ENCODE measurements around the gene PDE7B.
A peak's percentile ranks its signal among the peaks of the same experiment; 100 is the strongest.

PDE7B gene

GRCh38 chr6:136226674-136227377, 375.3 kb downstream of the PDE7B start:
- WGBS (ENCODE audit: extremely low coverage, insufficient coverage, insufficient read length), result no CpG with 5 or more reads among the region's 4 CpGs
- no peak overlapping the region for H2BK5ac ChIP-seq (ENCODE audit: low read depth, low read length, poor library complexity)
- no peaks in the 10 kb centered on the region for H3K4me1 ChIP-seq (ENCODE audit: control insufficient read depth in 1 of 2, insufficient read depth in 2 of 2, low read length in 2 of 2)
- no peak overlapping the region for H2AK5ac ChIP-seq (ENCODE audit: low read length)
- no peak overlapping the region for H3K4ac ChIP-seq (ENCODE audit: low read depth, low read length)
- H3K79me1 ChIP-seq (ENCODE audit: low read length), result no peaks in the 10 kb centered on the region
- H2BK12ac ChIP-seq (ENCODE audit: low read length), result no peak overlapping the region
- H3K9me3 ChIP-seq (ENCODE audit: insufficient read depth, low read depth, low read length), result peaks cover 1% of the 10 kb centered on the region
- DNase-seq, result no peak
- H3K4me3 ChIP-seq (ENCODE audit: low read depth, low read length), result no peak overlapping the region
- no peaks in the 10 kb centered on the region for H3K79me2 ChIP-seq (ENCODE audit: control insufficient read depth, insufficient read depth, low read length, poor library complexity)
- no peak overlapping the region for H3K9ac ChIP-seq (ENCODE audit: low read length)
- H3K4me2 ChIP-seq (ENCODE audit: low read length), result no peak overlapping the region
- no peaks in the 10 kb centered on the region for H3K27me3 ChIP-seq (ENCODE audit: insufficient read depth, low read length)
- no peak overlapping the region for H4K91ac ChIP-seq (ENCODE audit: low read depth, low read length)
- no peak overlapping the region for H3K18ac ChIP-seq (ENCODE audit: low read length)
- H2AFZ ChIP-seq (ENCODE audit: insufficient read depth, low read length, poor library complexity), result no peak overlapping the region
- no peak overlapping the region for H4K8ac ChIP-seq (ENCODE audit: low read depth, low read length)
- H3K14ac ChIP-seq (ENCODE audit: low read length), result no peak overlapping the region
- H3K36me3 ChIP-seq (ENCODE audit: control insufficient read depth in 1 of 2, insufficient read depth in 2 of 2, low read length in 2 of 2), result no peaks in the 10 kb centered on the region
- no peak overlapping the region for H3K23ac ChIP-seq (ENCODE audit: low read length)
- H4K12ac ChIP-seq (ENCODE audit: low read depth, low read length), result no peak overlapping the region
- H3K27ac ChIP-seq (ENCODE audit: low read depth, low read length), result no peak overlapping the region
- no peak overlapping the region for H2BK120ac ChIP-seq (ENCODE audit: insufficient read depth, low read length, poor library complexity)

GRCh38 chr6:136228814-136229213, 377.3 kb downstream of the PDE7B start:
- no CpG with 5 or more reads among the region's 2 CpGs for WGBS (ENCODE audit: extremely low coverage, insufficient coverage, insufficient read length)
- no peak overlapping the region for H3K14ac ChIP-seq (ENCODE audit: low read length)
- no peaks in the 10 kb centered on the region for H3K79me1 ChIP-seq (ENCODE audit: low read length)
- H2BK120ac ChIP-seq (ENCODE audit: insufficient read depth, low read length, poor library complexity), result no peak overlapping the region
- H3K27ac ChIP-seq (ENCODE audit: low read depth, low read length), result no peak overlapping the region
- H2BK12ac ChIP-seq (ENCODE audit: low read length), result no peak overlapping the region
- H3K4me2 ChIP-seq (ENCODE audit: low read length), result no peak overlapping the region
- H3K9ac ChIP-seq (ENCODE audit: low read length), result no peak overlapping the region
- no peak overlapping the region for H3K18ac ChIP-seq (ENCODE audit: low read length)
- H3K79me2 ChIP-seq (ENCODE audit: control insufficient read depth, insufficient read depth, low read length, poor library complexity), result no peaks in the 10 kb centered on the region
- H3K4me3 ChIP-seq (ENCODE audit: low read depth, low read length), result no peak overlapping the region
- H2AK5ac ChIP-seq (ENCODE audit: low read length), result no peak overlapping the region
- peaks cover 0 to 5% of the 10 kb centered on the region in 2 experiments for H3K36me3 ChIP-seq (ENCODE audit: control insufficient read depth in 1 of 2, insufficient read depth in 2 of 2, low read length in 2 of 2)
- no peak overlapping the region for H4K12ac ChIP-seq (ENCODE audit: low read depth, low read length)
- no peak for DNase-seq
- H3K23ac ChIP-seq (ENCODE audit: low read length), result no peak overlapping the region
- H4K91ac ChIP-seq (ENCODE audit: low read depth, low read length), result no peak overlapping the region
- no peak overlapping the region for H2AFZ ChIP-seq (ENCODE audit: insufficient read depth, low read length, poor library complexity)
- peaks cover 1% of the 10 kb centered on the region for H3K9me3 ChIP-seq (ENCODE audit: insufficient read depth, low read depth, low read length)
- H3K4me1 ChIP-seq (ENCODE audit: control insufficient read depth in 1 of 2, insufficient read depth in 2 of 2, low read length in 2 of 2), result no peaks in the 10 kb centered on the region
- no peak overlapping the region for H4K8ac ChIP-seq (ENCODE audit: low read depth, low read length)
- no peak overlapping the region for H2BK5ac ChIP-seq (ENCODE audit: low read depth, low read length, poor library complexity)
- no peaks in the 10 kb centered on the region for H3K27me3 ChIP-seq (ENCODE audit: insufficient read depth, low read length)
- no peak overlapping the region for H3K4ac ChIP-seq (ENCODE audit: low read depth, low read length)

GRCh38 chr6:136230219-136230853, 378.8 kb downstream of the PDE7B start:
- H3K27ac ChIP-seq (ENCODE audit: low read depth, low read length), result no peak overlapping the region
- no peak overlapping the region for H4K12ac ChIP-seq (ENCODE audit: low read depth, low read length)
- H3K4me2 ChIP-seq (ENCODE audit: low read length), result no peak overlapping the region
- no peak overlapping the region for H2BK5ac ChIP-seq (ENCODE audit: low read depth, low read length, poor library complexity)
- WGBS (ENCODE audit: extremely low coverage, insufficient coverage, insufficient read length), result no CpG with 5 or more reads among the region's 2 CpGs
- no peak overlapping the region for H2BK120ac ChIP-seq (ENCODE audit: insufficient read depth, low read length, poor library complexity)
- peaks cover 0 to 5% of the 10 kb centered on the region in 2 experiments for H3K36me3 ChIP-seq (ENCODE audit: control insufficient read depth in 1 of 2, insufficient read depth in 2 of 2, low read length in 2 of 2)
- H3K27me3 ChIP-seq (ENCODE audit: insufficient read depth, low read length), result no peaks in the 10 kb centered on the region
- H3K4me3 ChIP-seq (ENCODE audit: low read depth, low read length), result no peak overlapping the region
- no peak overlapping the region for H2AK5ac ChIP-seq (ENCODE audit: low read length)
- no peak overlapping the region for H3K18ac ChIP-seq (ENCODE audit: low read length)
- no peaks in the 10 kb centered on the region for H3K79me2 ChIP-seq (ENCODE audit: control insufficient read depth, insufficient read depth, low read length, poor library complexity)
- peaks cover 1% of the 10 kb centered on the region for H3K9me3 ChIP-seq (ENCODE audit: insufficient read depth, low read depth, low read length)
- no peak overlapping the region for H3K9ac ChIP-seq (ENCODE audit: low read length)
- no peak overlapping the region for H4K91ac ChIP-seq (ENCODE audit: low read depth, low read length)
- no peaks in the 10 kb centered on the region for H3K4me1 ChIP-seq (ENCODE audit: control insufficient read depth in 1 of 2, insufficient read depth in 2 of 2, low read length in 2 of 2)
- no peak overlapping the region for H2BK12ac ChIP-seq (ENCODE audit: low read length)
- no peak overlapping the region for H3K23ac ChIP-seq (ENCODE audit: low read length)
- no peaks in the 10 kb centered on the region for H3K79me1 ChIP-seq (ENCODE audit: low read length)
- no peak overlapping the region for H4K8ac ChIP-seq (ENCODE audit: low read depth, low read length)
- peak overlapping the region; percentile 54 for H2AFZ ChIP-seq (ENCODE audit: insufficient read depth, low read length, poor library complexity)
- H3K4ac ChIP-seq (ENCODE audit: low read depth, low read length), result no peak overlapping the region
- DNase-seq, result no peak
- no peak overlapping the region for H3K14ac ChIP-seq (ENCODE audit: low read length)

- Histone ChIP-seq H3K9me3 (ENCODE audit: insufficient read depth, low read depth, low read length) (no peaks in the 10 kb centered on the region), H2BK120ac (ENCODE audit: insufficient read depth, low read length, poor library complexity) (no peak overlapping the region), H3K4me2 (ENCODE audit: low read length) (no peak overlapping the region), H3K4me1 (ENCODE audit: control insufficient read depth in 1 of 2, insufficient read depth in 2 of 2, low read length in 2 of 2) (no peaks in the 10 kb centered on the region), H3K4me3 (ENCODE audit: low read depth, low read length) (no peak overlapping the region), H3K27me3 (ENCODE audit: insufficient read depth, low read length) (no peaks in the 10 kb centered on the region), H3K79me2 (ENCODE audit: control insufficient read depth, insufficient read depth, low read length, poor library complexity) (no peaks in the 10 kb centered on the region), H3K27ac (ENCODE audit: low read depth, low read length) (no peak overlapping the region), H3K9ac (ENCODE audit: low read length) (no peak overlapping the region), H4K91ac (ENCODE audit: low read depth, low read length) (no peak overlapping the region), H2AFZ (ENCODE audit: insufficient read depth, low read length, poor library complexity) (no peak overlapping the region), H3K4ac (ENCODE audit: low read depth, low read length) (no peak overlapping the region), H3K79me1 (ENCODE audit: low read length) (no peaks in the 10 kb centered on the region), H3K36me3 (ENCODE audit: control insufficient read depth in 1 of 2, insufficient read depth in 2 of 2, low read length in 2 of 2) (peaks cover 0 to 5% of the 10 kb centered on the region in 2 experiments), H3K14ac (ENCODE audit: low read length) (no peak overlapping the region), H2AK5ac (ENCODE audit: low read length) (no peak overlapping the region), H3K23ac (ENCODE audit: low read length) (no peak overlapping the region), H2BK12ac (ENCODE audit: low read length) (no peak overlapping the region), H3K18ac (ENCODE audit: low read length) (no peak overlapping the region), H4K8ac (ENCODE audit: low read depth, low read length) (no peak overlapping the region), H4K12ac (ENCODE audit: low read depth, low read length) (no peak overlapping the region), H2BK5ac (ENCODE audit: low read depth, low read length, poor library complexity) (no peak overlapping the region)
- DNase-seq, result no peak
- no CpG with 5 or more reads among the region's 1 CpG for WGBS (ENCODE audit: extremely low coverage, insufficient coverage, insufficient read length)
Measured at GRCh38 chr6:136232701-136233100, 381.2 kb downstream of the PDE7B start.
